HG03039 (cell line): ENCODE measurements around the gene LMX1B.

Experiments
- ATAC-seq: cut with Tn5 transposase; IDR thresholded peaks from one replicate; pipeline ENCODE4 v1.9.1; 2021; ENCODE audit warnings: mild to moderate bottlenecking, moderate library complexity; ENCODE audit not compliant: unreplicated experiment

LMX1B gene

DNA sequence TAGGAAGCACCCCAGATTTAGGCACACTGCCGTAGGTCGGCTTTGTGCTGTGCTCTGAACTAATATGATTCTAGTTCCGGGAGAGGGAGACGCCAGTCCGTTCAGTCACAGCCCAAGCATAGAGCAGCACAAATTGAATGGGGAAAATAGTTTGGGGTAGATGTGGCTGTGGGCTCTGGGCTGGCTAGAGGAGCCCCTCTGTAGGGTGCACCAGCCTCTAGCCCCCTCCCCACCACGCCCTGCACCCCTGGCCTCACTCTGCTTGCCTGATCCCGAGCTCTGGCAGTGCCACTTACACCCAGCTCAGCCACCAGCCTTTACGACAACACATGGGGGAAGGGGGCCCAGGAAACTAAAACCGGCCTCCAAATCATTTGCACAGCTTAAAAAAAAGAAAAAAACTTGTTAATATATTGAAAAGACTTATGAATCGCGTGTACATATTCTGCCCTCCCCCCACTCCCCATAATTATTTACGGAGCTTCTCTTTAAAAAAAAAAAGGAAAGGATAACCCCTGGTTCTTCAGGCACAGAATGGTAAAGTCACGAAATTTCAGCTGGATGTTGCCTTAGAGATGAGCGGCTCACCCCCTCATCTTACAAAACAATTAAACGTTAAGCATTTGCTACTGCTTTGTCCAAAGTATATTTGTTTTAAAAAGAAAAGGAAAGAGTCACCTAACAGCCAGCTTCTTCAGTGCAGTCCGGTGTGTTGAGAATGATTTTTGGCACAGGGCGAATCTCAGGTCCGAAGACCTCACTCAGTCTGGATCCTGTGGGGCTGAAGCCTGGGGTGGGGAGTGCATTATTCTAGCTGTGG lies 3.5 kb downstream of the LMX1B start:
- no peak for ATAC-seq

DNA sequence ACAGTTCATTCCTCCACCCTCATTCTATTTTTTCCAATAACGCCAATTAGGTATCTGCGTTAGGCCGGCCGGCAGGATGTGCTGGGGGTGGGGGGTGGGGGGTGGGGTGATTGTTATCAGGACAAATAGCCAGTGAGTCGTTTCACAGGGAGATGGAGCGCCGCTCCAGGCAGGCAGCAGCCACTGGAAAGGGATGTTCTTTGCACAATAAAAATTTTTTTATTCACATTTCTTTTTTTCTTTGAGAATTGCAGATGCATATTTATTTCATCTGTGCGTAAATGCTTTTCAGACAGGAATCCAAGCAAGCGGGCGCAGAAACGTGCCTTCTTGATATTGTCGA lies 4.1 kb downstream of the LMX1B start:
- no peak for ATAC-seq

DNA sequence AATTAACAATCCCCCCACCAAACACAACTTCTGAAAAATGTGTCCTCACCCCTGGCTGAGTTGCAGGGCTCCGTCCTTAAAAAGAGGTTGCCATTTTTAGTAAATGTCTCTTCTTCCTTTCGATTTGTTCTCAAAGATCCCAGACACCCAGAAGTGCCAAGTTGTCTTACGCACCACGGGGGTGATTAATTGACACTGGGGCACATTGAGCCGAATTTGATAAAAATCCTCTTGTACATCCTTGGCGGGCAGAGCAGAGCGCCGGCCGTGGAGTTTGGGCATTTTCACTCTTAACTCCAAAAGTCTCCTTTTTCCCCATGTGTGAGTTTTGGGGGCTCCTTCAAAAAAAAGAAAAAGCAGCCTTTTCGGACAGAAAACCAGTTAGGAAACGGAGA lies 4.5 kb downstream of the LMX1B start:
- no peak for ATAC-seq

DNA sequence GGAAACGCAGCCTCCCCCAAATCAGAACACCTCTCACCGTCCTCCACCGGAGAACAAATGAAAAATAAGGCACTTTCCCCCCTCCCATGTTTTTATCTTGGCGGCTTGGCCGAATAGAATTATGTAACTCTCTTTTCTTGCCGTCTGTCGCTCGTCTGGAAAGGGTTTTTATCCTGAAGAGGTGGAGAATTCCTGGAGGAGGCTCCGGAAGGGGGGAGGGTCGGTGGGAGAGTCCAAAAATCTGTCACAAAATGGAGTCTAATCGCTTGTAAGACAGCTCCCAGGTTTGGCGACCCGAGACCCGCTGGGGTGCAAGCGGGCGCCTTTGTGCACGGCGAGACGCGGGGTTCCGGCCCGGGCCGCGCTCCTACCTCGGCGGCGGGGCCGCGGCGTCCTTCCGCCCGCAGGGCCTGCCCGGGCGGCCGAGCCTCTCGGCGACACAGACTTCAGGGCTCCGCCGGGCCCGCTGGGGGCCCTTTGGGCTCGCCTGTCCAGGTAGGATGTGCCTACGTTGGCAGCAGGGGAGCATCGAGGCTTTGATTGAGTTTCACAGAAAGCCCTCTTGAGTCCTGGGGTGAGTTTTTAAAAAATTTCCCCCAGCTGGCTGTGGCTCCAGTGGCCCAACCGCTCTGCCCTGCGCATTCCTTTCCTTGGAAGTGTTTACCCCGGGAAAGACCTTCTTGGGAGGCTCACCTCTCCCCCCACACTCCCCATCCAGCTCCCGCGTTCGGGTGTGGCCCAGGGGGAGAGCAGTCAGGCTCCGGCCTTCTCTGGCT lies 5.0 kb downstream of the LMX1B start:
- no peak for ATAC-seq

DNA sequence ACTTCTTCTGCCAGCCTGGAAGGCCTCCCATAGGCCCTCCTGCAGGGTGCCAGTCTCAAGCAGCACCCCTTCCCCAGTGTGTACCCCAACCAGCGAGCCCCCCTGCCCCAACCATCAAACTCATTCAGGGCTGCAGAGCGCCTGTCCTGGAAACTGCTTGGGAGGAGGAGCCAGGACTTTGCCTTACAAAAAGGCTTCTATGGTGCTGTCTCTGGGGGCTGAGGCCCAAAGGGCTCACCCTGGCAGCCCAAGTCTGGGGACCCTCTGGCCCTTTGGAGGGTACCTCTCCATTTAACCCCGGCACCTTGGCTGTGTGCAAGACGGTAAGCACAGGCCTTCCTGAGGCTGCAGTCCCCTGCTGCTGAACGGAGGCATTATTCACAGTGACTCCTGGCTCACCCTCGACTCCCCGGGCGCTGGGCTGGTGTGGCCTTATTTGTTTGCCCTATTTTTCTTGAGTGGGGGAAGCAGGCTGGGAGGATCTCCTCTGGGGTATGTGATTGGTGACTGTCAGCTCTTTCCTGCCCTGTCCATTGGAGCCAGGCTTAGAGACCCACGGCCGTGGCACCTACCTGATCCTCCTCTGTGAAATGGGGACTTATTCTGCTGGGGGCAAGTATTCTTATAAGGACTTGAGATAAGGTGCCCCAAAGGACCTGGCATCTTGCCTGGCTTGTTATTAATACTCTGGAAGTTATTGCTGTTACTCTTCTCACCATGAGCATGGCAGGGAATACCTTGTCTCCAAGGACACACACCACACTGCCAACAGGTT lies 5.8 kb downstream of the LMX1B start:
- ATAC-seq, result no peak

DNA sequence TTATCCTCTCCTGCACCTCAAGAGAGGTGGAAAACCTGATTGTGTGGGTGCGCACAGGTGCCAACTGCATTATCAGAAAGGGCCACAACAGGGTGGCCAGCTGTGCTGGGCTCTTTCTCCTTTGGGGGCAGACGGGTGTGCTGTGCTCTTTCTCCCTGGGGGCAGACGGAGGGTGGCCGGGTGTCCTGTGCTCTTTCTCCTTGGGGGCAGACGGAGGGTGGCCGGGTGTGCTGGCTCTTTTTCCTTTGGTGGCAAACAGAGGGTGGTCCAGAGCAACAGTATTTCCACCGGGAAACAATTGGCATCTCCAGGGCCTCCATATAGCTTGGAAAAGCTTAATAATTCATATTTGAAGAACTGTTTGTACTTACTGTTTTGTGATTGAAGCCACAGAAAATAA lies 6.8 kb downstream of the LMX1B start:
- no peak for ATAC-seq

DNA sequence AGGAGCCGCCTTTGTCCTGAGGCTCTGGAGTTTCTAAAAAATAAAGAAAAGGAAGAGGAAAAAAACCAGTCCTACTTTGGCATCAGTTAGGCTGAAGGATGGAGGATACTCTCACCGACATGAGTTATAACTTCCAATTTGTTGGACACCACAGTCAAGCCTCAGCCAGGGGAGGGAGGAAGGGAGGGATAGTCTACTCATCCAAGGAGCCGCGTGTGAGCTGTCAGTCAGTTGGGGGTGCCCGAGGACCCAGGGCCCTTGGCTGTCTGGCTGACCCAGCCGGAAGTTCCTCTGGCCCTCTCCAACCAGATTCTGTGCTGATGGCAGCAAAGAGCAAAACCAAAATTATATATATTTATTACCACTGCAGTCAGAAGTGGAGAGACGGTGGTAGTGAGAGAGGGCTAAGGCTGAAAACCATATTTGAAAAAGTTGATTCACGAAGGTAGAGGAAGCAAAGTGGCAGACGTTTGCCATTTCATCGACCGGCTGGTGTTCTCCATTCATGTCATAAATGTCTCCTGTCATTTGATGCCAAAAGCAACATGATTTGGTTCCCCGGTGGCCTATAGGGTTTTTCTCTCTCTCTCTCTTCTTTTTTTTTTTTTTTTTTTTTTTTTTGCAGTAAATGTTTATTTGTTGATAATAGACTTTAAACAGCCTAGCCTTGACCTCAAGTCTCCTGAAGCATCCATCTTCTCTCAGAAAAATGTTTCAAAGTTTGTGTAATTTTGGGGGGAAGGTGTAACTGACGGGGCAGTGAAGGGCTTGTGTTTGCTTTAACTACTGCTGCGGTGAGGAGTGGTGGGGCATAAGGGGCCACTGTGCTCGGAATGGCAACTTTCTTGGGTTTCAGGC lies 7.6 kb downstream of the LMX1B start:
- ATAC-seq, result no peak

DNA sequence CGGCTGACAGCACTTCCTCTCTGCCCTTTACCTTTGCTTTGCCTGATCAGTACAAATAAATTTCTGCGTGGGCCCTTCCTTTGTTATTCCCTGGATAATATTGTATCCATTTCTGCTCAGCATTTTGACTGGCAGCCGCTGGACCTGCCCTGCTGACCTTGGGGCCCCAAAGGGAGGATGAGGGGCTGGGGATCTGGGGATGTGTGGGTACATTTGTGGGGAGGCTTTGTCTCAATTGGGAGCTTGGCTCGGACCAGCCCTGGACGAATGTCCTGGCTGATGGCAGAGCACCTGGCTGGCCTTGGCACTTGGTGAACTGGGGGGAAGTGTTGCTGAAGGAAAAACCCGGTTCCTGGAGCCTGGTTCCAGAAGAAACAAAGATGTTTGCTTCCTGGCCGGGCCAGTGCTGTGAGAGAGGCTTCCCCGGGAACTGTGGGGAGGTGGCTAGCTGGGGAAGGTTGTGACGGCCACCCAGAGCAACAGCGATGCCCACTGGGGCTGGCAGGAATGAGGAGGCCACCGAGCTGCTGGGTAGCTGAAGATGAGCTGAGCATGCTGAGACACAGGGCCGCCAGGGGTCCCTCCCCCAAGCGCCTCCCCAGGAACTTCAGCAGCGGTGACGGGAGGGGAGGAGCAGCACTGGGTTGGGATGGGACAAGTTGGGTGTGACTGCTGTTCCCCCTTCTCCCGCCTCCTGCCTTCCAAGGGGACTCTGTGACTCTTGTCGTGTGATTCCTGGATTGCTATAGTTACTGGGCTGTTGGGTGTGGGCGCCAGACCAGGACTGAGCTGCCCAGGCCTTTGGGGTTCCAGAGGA lies 8.4 kb downstream of the LMX1B start:
- no peak for ATAC-seq

DNA sequence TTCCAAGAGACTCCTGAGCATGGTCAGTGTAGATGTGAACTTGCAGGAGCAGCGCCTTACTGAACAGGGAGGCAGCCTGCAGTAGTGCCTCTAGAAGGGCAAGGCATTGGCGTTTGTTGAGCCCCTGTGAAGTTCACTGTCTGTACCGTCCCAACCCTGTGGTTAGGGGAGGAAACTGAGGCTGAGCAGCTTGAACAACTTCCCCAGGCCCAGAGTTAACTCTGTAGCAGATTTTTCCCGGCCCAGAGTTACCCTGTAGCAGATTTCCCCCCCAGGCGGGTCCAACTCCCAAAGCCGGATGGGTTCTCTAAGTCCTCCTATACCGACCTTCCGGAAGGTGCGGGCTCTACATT lies 9.6 kb downstream of the LMX1B start:
- ATAC-seq, result no peak

DNA sequence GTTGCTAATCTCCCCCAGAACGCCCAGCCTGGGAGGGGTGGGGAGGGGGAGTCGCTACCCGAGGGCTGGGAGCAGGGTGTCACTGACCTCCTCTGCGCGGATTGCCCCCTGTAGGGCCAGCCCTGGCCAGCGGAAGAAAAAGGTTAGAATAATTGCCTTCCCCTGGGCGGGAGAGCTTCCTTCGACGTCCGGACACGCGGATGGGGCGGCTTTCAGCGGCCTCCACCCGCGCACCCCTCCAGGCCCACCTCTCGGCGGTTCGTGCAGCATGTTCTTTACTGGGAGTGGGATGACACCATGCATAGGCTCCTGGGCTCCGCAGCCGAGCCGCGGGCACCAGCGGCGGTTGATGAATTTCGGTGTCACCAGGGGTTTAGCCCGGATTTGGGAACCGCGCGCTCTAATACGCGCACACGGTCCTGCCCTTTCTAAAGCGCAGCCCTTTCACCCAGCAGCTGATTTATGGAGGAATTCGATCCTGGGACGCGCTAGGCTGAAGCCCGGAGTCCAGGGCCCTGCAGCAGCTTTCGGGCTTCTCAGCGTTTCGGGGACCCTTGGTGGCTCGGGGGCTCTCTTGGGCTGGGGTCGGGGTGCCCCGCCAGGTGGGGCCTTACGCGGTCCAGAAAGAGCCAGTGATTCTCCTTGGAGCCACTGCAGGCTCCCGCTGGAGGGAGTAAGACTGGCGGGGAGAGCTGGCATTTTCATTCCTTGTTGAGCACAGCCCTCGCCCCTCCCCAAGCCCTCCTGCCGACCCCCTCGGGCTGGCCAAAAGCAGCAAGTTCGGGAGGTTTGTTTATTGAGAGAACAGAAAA lies 10.1 kb downstream of the LMX1B start:
- no peak for ATAC-seq

DNA sequence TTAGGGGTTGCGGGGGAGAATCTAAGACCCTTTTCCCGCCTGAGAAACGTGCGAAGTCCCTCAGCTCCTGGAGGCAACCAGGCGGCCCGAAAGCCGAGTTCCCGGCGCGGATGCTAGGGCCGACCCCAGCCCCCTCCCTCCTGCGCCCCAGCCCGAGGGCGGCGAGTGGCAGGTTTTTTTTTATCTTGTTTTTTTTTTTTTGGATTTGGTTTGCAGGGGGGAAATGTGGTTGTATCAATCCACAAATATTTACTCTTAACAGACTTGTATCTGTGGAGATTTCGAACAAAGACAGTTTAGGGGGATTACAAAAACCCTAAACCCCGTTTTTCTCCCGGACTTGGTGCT lies 10.7 kb downstream of the LMX1B start:
- ATAC-seq, result no peak

DNA sequence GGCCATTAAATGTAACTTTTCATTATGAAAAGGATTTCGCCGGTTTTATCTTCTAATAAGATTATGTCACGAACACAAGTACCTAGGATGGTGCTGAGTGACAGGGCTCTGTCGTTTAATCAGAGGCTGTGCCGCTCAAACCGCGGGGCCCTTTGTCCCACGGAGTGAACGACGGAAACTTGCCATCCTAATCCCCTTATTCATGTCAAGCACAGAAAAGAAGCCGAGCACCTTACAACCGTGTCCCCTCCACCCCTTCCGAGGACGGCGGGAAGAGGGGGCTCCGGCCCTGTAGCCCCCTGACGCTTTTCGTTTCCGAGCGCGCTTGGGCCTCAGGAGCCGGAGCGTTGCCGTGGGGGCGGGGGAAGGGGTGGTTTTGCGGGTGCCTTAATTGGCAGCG lies 11.2 kb downstream of the LMX1B start:
- ATAC-seq, result no peak

DNA sequence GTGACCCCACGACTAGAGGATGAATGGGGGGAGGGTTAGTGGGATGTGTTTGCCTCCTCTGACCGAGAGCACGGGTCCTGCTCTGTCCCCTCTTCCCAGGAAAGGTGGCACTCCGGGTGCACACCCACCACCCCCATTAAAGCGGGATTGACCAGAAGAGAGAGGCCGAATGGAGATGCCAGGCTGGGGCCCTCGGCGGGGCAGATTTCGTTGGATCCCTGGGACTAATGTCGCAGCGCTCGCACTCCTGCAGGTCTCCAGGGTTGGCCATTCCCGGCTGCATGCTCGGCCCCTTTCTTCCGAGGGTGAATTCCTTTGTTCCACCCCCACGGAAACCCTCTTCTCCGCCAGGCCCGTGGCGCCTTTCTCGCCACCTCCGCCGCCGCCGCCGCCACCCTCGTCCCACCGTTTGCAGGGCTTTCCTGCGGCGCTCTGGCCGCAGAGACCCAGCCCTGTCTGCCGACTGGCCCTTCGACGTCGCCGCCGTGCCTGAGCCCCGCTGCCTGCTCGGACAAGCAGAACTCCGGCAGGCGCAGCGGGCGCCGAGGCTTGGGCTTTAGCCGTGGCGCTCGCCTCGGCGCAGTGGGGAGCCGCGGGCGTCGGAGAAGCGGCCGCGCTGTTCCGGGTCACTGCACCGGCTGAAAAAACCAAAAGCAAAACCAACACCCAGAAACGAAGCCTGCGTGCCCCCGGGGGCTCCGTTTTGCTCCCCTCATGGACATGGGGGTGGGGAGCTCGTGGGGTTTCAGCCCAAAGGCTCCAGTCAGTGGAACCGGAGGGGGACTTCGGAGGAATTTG lies 11.8 kb downstream of the LMX1B start:
- ATAC-seq, result no peak

DNA sequence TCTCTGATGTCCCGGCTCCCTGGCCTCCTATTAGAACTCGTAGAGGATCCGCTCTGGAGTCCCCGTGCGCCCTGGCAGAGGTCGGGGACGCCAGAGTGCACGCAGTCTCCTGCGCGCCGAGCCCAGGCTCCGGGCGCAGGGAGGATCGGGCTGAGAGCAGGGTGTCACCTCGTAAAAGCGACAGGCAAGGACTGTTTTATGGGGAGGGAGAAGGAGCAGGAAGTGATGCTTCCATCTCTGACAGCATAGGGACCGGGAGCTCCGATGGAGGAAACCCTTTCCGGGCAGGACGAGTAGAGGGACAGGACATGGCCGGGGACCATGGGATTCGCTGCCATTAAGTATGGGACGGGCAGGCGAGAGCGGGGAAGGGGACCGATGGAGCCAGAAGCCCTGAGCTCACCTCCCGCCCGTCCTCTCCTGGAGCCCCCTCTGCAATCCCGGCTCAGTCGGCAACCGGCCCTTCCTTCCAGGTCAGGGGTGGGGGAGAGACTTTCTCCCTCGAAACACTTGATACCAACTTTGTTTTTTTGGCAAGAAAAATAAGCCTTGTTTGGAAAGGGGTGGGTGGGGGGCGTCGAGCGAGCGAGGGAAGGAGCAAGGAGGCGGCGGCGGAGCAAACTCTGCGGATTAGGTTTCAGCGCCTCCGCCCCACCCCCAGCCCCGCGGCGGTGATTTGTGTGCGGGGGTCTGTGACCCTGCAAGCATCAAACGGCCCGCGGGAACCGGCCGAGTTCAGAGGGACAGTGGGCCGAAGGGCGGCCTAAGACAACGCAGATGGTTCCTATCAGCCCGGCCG lies 12.6 kb downstream of the LMX1B start:
- no peak for ATAC-seq

DNA sequence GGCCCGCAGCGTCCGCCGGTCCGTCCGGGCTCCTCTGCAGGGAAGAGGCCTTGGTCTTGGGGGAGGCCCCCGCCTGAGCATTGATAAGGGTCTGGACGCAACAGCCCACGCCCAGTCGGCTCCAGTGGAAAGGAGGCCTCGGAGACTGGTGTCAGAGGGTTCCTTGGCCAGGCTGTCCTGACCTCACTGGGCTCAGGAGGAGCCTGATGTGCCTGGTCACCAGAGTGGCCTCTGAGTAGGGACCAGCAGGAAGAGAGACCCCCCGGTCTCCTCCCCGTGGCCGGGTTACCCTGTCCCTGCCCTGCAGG lies 13.2 kb downstream of the LMX1B start:
- no peak for ATAC-seq

DNA sequence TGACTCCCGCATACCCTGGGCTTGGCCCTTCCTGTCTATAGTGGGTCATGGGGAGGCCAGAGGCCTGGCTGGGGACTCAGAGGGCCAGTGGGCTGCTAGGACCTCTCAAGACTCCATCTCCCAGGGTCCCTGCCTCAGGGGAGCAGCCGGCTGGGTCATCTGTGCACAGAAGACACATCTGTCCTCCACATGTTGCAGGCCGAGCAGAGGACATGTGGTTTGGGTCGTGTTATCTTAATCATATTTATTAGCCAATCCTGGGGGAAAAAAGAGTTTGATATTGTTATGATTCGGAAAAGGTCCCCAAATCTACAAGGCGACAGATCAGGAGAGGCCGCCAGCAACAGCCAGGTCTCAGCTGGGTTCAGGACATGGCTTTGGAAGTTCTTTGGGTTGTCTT lies 14.4 kb downstream of the LMX1B start:
- ATAC-seq, result no peak

DNA sequence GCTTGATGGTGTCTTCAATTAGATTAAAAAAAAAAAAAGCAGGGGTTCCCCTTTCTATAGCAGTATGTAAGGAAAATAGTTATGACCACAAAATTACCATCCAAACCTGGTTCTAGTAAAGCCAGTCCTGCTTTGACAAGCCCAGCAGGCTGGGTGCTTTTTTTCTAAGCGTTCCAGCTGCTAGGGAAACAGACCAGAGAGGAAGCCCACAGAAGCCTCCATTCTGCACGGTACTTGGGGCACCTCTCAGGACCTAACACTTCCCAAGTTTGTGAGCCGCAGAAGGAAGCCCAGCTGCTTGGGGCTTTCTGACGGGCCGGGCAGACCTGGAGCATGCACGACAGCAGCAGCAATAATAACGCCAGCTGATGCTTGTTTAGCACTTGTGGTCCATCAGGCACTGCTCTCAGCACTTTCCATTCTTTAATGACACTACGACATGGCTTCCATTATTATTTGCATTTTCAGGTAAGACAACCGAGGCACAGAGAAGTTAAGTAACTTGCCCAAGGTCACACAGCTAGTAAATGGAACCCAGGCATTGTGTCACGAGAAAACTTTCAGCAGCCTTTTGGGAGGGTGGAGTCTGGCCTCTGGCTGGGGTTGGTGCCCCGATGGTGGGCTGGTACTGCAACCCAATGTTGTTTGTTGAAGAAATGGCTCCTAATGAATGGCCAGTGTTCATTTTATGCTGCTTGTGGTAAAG lies 15.4 kb downstream of the LMX1B start:
- ATAC-seq, result no peak
